Smooth muscle cell (in vitro differentiated cells): ENCODE measurements around the gene MTF1. TPM values are rescaled to one million over a fixed set of nuclear protein-coding genes. Genes with fewer than 3 reads are reported as not detected.
"Not testable (repeated sequence)": the region's sequence is repeated elsewhere in the genome, so short reads cannot be mapped to it uniquely, and the experiment has no call there.

Experiments used
- DNase-seq: peaks from one replicate; lab custom pipeline; 2025; ENCODE audit not compliant: unreplicated experiment; lab: John Stamatoyannopoulos, UW
- H2AFZ ChIP-seq: fragments of 200-600 bp; sonication (generic); 2 replicates; pipeline ENCODE4 v1.6.0; 2016; ENCODE audit warnings: antibody characterized with exemption, low read depth, mild to moderate bottlenecking
- H3F3A ChIP-seq: fragments of 200-600 bp; sonication (generic); 2 replicates; pipeline ENCODE4 v1.6.0; 2017; ENCODE audit warnings: antibody characterized with exemption, low read depth
- H3K27ac ChIP-seq: fragments of 200-600 bp; sonication (generic); 2 replicates; pipeline ENCODE4 v1.5.1; 2016; ENCODE audit warnings: low read depth, mild to moderate bottlenecking
- H3K27me3 ChIP-seq: fragments of 200-600 bp; sonication (generic); 2 replicates; pipeline ENCODE4 v1.6.1; 2016; ENCODE audit warnings: low read depth, mild to moderate bottlenecking
- H3K36me3 ChIP-seq: fragments of 200-600 bp; sonication (generic); 2 replicates; pipeline ENCODE4 v1.5.1; 2016; ENCODE audit warnings: low read depth
- H3K4me1 ChIP-seq: fragments of 200-600 bp; sonication (generic); 2 replicates; pipeline ENCODE4 v1.5.1; 2016; ENCODE audit warnings: low read depth
- H3K4me2 ChIP-seq: fragments of 200-600 bp; sonication (generic); 2 replicates; pipeline ENCODE4 v1.6.0; 2016; ENCODE audit warnings: mild to moderate bottlenecking
- H3K4me3 ChIP-seq: fragments of 200-600 bp; sonication (generic); 2 replicates; pipeline ENCODE4 v1.5.1; 2016; ENCODE audit warnings: mild to moderate bottlenecking
- H3K79me2 ChIP-seq: fragments of 200-600 bp; sonication (generic); 2 replicates; pipeline ENCODE4 v1.6.0; 2016; ENCODE audit warnings: low read depth, mild to moderate bottlenecking
- H3K9ac ChIP-seq: fragments of 200-600 bp; sonication (generic); 2 replicates; pipeline ENCODE4 v1.6.0; 2016; ENCODE audit warnings: low read depth
- H3K9me3 ChIP-seq: fragments of 200-600 bp; sonication (generic); replicated peaks from 2 replicates; pipeline ENCODE4 v1.5.1; 2016; ENCODE audit warnings: low read depth
- H4K20me1 ChIP-seq: fragments of 200-600 bp; sonication (generic); 2 replicates; pipeline ENCODE4 v1.6.0; 2016; ENCODE audit warnings: low read depth
- WGBS: methylation state at CpG from one replicate; pipeline ENCODE4 v1.1.7; 2016; ENCODE audit warnings: low lambda C conversion rate; 5-methylcytosine and 5-hydroxymethylcytosine counted together
- polyA plus RNA-seq: library from polyadenylated mRNA; unstranded; fragments of >200 nt; fragmentation: Nextera tagmentation; extraction: Ambion mirVana; gene quantifications from 2 replicates; pipeline ENCODE4 v1.2.1, GENCODE V29; 2016
- total RNA-seq: library from RNA; depleted of rRNA; stranded (reverse); fragments of >200 nt; gene quantifications from 2 replicates; pipeline ENCODE4 v1.2.3, GENCODE V29; 2014
- TF ChIP-seq, protein P1 (sequence below): fragments of 200-600 bp; sonication (generic); IDR thresholded peaks from 2 replicates; pipeline ENCODE4 v1.5.1; 2017; ENCODE audit warnings: borderline replicate concordance, mild to moderate bottlenecking, antibody characterized with exemption; ENCODE audit not compliant: insufficient read depth, poor library complexity, severe bottlenecking

Gene MTF1
- total RNA-seq (5.3 and 25.9 TPM in 2 replicates), polyA plus RNA-seq (6.8 and 8.1 TPM in 2 replicates)

DNA sequence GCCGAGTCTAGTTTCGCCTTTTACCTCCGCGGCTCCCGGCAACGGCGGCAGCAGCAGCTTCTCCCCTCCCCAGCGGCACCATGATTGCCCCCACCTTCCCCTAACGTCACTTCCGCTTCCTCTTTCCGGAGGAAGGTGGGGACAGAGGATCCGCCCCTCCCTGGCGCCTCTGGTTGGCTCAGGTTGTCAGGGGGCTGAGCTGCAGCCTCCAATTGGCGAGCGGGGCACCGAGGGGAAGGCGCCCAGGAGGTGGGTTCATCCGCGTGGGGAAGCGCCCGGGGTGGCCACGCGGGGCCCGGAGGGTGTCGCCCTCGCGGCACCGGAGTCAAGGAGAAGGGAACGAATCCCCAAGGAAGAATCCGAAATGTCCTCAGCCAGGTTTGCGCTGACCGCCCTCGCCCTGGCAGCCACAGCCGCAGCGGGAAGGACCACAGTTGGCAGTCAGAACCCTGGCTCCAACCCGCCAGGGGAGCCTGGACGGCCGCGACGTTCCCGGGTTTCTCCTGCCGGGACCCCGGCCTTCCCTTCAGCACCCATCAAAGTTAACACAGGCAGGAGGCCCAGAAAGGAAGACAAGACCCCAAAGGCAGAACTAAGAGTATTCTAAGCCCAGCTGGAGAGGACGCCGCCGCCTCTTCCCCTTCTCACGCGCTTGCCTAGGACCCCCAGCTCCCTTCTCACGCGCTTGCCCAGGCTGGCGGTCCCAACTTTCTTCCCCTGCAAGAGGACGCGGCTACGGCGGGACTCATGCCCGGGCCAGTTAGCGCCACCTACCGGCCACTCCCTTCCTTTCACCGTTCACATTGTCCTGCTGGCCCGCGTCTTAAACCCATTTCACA is at the start of gene MTF1:
TSS of gene MTF1 (minus strand) at position 86 of the 839 bp plus-strand sequence. CDS start 1,934 bp downstream, outside the sequence.
- peak within 1 kb of the TSS; percentile 93 for H3K9ac ChIP-seq
- peak within 1 kb of the TSS; percentile 84 for H3K27ac ChIP-seq
- H3K27me3 ChIP-seq, result no peaks in the 10 kb centered on the region
- H4K20me1 ChIP-seq, result peaks cover 4% of the 10 kb centered on the region
- peak within 1 kb of the TSS; percentile 45 for H2AFZ ChIP-seq
- TF ChIP-seq, protein P1, sequence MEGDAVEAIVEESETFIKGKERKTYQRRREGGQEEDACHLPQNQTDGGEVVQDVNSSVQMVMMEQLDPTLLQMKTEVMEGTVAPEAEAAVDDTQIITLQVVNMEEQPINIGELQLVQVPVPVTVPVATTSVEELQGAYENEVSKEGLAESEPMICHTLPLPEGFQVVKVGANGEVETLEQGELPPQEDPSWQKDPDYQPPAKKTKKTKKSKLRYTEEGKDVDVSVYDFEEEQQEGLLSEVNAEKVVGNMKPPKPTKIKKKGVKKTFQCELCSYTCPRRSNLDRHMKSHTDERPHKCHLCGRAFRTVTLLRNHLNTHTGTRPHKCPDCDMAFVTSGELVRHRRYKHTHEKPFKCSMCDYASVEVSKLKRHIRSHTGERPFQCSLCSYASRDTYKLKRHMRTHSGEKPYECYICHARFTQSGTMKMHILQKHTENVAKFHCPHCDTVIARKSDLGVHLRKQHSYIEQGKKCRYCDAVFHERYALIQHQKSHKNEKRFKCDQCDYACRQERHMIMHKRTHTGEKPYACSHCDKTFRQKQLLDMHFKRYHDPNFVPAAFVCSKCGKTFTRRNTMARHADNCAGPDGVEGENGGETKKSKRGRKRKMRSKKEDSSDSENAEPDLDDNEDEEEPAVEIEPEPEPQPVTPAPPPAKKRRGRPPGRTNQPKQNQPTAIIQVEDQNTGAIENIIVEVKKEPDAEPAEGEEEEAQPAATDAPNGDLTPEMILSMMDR, result peak; percentile 85
- peak; percentile 85 for DNase-seq
- no peaks in the 10 kb centered on the region for H3K9me3 ChIP-seq
- 1% methylated on average over 58 of the region's 61 CpGs for WGBS
- H3K4me3 ChIP-seq, result peak within 1 kb of the TSS; percentile 88
- H3K79me2 ChIP-seq, result peaks cover 36% of the 10 kb centered on the region
- peaks cover 8% of the 10 kb centered on the region for H3F3A ChIP-seq
- peaks cover 4% of the 10 kb centered on the region for H3K36me3 ChIP-seq
- H3K4me1 ChIP-seq, result peaks cover 9% of the 10 kb centered on the region
- peak within 1 kb of the TSS; percentile 93 for H3K4me2 ChIP-seq

DNA sequence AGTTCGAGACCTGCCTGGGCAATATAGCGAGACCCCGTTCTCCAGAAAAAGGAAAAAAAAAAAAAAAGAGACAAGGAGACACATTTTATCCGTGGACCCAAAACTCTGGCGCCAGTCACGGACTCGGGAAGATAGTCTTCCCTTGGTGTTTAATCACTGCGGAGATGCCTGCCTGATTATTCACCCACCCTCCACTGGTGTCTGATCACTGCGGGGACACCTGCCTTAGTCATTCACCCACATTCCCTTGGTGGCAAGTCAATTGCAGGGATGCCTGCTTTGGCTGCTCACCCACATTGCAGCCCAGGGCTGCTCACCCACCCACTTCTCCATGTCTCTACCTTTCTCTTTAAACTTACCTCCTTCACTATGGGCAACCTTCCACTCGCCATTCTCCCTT is 49.1 kb upstream of the MTF1 start:
- not testable (repeated sequence) for H3K9ac ChIP-seq, H3F3A ChIP-seq, H3K4me2 ChIP-seq, H3K27ac ChIP-seq, H2AFZ ChIP-seq, H3K79me2 ChIP-seq, H3K36me3 ChIP-seq, H3K27me3 ChIP-seq, H4K20me1 ChIP-seq, H3K4me3 ChIP-seq, H3K9me3 ChIP-seq, DNase-seq, H3K4me1 ChIP-seq
- 95% methylated on average over 10 of the region's 10 CpGs for WGBS

DNA sequence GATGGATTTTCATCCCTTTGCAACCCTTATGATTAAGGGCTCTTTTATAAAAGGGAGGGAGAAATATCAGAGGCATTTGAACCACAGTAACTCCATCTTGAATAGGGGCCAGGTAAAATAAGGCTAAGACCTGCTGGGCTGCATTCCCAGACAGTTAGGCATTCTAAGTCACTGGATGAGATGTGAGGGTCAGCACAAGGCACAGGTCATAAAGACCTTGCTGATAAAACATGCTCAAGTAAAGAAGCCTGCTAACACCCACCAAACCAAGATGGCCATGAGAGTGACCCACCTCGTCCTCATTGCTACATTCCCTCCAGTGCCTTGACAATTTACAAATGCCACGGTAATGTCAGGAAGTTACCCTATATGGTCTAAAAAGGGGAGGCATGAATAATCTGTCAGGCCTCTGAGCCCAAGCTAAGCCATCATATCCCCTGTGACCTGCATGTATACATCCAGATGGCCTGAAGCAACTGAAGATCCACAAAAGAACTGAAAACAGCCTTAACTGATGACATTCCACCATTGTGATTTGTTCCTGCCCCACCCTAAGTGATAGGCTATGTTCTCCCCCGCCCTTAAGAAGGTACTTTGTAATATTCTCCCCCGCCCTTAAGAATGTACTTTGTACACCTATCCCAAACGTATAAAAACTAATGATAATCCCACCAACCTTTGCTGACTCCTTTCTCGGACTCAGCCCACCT is 48.2 kb upstream of the MTF1 start:
- not testable (repeated sequence) for H3F3A ChIP-seq, H2AFZ ChIP-seq, H3K27ac ChIP-seq, H3K4me3 ChIP-seq, DNase-seq, H3K9ac ChIP-seq, H3K9me3 ChIP-seq, H3K27me3 ChIP-seq, H3K36me3 ChIP-seq, H3K4me1 ChIP-seq, H3K79me2 ChIP-seq, H4K20me1 ChIP-seq, H3K4me2 ChIP-seq
- 92% methylated on average over 6 of the region's 6 CpGs for WGBS

DNA sequence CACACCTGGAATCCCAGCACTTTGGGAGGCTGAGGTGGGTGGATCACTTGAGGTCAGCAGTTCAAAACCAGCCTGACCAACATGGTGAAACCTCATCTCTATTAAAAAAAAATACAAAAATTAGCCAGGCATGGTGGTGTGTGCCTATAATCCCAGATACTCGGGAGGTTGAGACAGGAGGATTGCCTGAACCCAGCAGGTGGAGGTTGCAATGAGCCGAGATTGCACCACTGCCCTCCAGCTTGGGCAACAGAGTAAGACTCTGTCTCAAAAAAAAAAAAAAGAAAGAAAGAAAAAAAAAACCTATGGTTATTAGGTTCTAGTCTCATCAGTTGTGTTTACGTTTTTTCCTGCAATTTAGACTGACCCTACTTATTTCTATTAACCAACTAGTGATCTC is 47.2 kb upstream of the MTF1 start:
- H3K4me1 ChIP-seq, H3K9me3 ChIP-seq, H3K79me2 ChIP-seq, H3K27ac ChIP-seq, H2AFZ ChIP-seq, DNase-seq, H3K9ac ChIP-seq, H3K4me3 ChIP-seq, H3K27me3 ChIP-seq, H3K36me3 ChIP-seq, H3K4me2 ChIP-seq, H3F3A ChIP-seq, H4K20me1 ChIP-seq: not testable (repeated sequence)
- 100% methylated on average over 3 of the region's 3 CpGs for WGBS

DNA sequence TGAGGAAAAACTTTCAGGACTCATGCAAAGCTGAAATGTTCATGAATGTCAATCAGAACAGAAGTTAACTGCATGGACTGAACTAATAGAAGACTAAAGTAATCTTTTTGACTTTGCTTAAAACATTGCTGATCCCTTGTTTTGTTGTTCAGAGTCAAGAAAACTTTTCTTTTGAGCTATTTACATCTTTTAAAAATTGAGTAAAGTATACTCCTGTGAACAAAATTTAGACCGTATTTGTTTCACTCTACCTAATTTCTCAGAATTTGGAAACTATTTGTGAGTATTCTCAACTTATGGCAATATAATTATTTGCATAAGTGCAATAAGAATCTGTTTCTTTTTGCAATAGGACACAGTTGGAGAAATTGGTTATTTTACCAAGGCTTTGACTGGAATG is 46.3 kb upstream of the MTF1 start:
- Histone ChIP-seq H3K79me2 (no peaks in the 10 kb centered on the region), H3K4me1 (no peaks in the 10 kb centered on the region), H3K9me3 (no peaks in the 10 kb centered on the region), H2AFZ (no peak overlapping the region), H3K27me3 (no peaks in the 10 kb centered on the region), H3K9ac (no peak overlapping the region), H4K20me1 (no peaks in the 10 kb centered on the region), H3K27ac (no peak overlapping the region), H3K36me3 (peaks cover 9% of the 10 kb centered on the region), H3K4me2 (no peak overlapping the region), H3F3A (no peaks in the 10 kb centered on the region), H3K4me3 (no peak overlapping the region)
- DNase-seq, result no peak
- TF ChIP-seq, protein P1, result no peak
- WGBS, result 91% methylated on average over 1 of the region's 1 CpG

DNA sequence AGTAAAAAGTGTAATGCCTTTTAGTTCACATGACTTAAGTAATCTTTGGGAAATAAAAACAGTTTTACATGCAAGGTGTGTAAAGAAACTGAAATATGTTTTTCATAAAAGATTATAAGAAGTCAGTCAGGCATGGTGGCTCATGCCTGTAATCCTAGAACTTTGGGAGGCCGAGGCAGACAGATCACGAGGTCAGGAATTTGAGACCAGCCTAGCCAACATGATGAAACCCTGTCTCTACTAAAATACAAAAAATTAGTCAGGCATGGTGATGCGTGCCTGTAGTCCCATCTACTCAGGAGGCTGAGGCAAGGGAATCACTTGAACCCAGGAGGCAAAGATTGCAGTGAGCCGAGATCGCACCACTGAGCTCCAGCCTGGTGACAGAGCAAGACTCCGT is 44.5 kb upstream of the MTF1 start:
- not testable (repeated sequence) for H3K36me3 ChIP-seq, H3K27me3 ChIP-seq, H2AFZ ChIP-seq, H3K9me3 ChIP-seq, H3K27ac ChIP-seq, H3K4me1 ChIP-seq, H3K79me2 ChIP-seq, H3K4me2 ChIP-seq, H4K20me1 ChIP-seq, H3K9ac ChIP-seq, DNase-seq, H3F3A ChIP-seq, H3K4me3 ChIP-seq
- 96% methylated on average over 6 of the region's 6 CpGs for WGBS
